Dedifferentiated amniotic fluid mesenchymal stem cell (primary cell): ENCODE results near the gene PRTFDC1.
A peak's percentile ranks its signal among the peaks of the same experiment; 100 is the strongest.
"Not testable (repeated sequence)": the region's sequence is repeated elsewhere in the genome, so short reads cannot be mapped to it uniquely, and the experiment has no call there.

Experiments used
- DNase-seq: peaks from one replicate; pipeline ENCODE4 v3.0.0-alpha.2; 2016; ENCODE audit errors: extremely low spot score

Gene PRTFDC1

DNA sequence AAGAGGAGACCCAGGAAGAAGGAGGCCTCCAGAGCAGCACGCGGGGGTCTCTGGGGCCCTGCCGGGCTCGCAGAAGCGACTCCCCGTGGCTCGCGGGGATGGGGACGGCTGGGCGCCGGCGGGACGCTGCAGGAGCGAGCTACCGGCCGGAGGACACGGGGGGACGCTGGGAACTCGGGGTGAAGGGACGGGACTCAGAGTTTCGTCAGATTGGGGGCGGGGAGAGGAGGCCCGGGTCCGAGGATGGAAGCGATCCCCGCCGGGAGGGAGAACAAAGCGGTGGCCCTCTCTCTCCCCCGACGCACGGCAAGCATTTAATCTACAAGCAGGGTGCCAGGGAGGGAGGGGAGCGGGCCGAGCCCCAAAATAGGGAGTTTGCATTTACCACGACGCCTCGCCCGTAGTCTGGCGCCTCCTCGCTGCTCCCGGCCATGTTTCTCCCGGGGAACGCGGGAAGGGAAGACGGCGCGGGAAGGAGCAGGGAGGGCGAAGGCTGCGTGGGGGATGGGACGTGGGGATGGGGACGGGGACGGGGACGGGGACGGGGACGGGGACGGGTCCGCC, at the start of gene PRTFDC1:
PRTFDC1 (minus strand) TSS at position 464 of the 564 bp plus-strand sequence; CDS start at position 433, 31 bp downstream.
- DNase-seq, result no peak

- no peak for DNase-seq
Observed at GRCh38 chr10:24998044-24998443, 45.6 kb upstream of the PRTFDC1 start.

GRCh38 chr10:24995072-24995471, 42.7 kb upstream of the PRTFDC1 start:
- no peak for DNase-seq

GRCh38 chr10:24993237-24993958, 41.0 kb upstream of the PRTFDC1 start:
- no peak for DNase-seq

DNA sequence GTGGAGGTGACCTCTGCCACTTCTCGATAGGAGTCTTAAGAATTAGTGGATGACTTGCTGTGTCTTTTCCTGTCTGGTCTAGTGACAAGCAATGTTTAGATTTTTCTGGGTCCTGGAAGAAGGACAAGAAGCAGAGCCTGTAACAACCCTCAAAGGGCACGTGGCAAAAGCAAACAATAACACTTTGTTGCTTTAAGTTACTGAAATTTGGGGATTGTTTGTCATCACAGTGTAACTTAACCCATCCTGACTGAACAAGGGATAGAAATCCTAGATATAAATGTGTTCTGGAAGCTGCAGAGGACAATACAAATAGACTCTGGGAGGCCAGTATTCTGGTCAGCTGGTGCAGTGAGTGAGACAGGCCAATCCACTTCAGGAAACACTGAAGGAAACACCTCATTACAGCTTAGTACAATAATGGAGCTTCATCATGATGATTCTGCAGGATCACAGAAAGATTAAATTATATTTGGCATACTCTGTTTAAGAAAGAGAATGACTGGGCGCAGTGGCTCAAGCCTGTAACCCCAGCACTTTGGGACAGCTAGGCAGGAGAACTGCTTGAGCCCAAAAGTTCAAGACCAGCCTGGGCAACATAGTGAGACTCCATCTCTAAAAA, 40.2 kb upstream of the PRTFDC1 start:
- DNase-seq, result no peak

DNA sequence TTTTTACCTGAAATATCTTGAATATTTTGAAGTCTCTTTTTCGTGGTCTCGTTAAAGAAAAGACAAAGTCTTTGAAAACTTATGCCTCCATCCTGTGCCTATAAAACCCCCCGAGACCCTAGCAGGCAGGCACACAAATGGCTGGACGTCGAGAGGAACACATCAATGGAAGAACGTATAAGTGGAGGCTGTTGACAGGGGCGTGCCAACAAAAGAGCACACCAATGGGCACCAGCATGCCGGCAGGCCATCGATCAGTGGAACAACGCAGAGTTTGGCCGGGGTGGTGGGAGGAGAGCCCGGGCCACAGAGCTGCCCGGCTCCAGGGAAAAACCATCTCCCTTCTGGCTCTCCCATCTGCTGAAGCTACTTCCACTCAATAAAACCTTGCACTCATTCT, 38.9 kb upstream of the PRTFDC1 start:
- no peak for DNase-seq

GRCh38 chr10:24989867-24990266, 37.5 kb upstream of the PRTFDC1 start:
- no peak for DNase-seq

DNA sequence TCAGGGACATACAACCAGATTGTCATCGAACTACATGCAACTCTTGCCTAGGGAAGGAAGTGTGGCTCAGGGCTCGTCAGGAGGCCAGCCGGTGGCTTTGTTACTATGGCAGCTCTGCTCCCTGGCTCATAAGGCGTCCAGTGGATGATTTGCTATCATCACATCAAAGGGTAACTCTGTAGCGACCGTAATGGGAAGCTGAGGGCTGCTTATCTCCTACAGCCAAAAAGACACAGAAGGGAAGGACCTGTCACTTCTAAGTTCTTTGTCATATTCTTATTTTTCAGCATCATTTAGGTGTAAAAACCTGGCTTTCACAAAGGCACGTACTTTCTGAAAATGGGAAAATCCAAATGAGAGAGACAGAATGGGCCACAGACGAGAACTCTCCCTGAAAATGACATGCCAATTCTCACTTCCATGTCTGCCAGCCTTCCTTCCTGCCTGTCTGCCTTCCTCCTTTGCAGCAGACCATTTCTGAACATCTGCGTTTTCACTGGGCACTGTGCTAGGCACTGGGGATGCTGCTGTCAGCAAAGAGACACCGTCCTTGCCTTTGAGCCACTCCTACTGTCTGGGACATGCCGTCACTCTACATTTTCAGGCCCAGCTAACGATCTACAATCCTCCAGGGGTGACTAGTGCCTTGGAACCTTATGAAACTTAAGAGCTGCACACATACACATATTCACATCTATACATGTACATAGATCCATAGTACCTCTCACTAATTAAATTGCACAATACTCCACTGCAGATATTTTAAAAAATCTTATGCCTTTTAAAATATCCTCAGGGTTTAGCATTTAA, 36.6 kb upstream of the PRTFDC1 start:
- no peak for DNase-seq

DNA sequence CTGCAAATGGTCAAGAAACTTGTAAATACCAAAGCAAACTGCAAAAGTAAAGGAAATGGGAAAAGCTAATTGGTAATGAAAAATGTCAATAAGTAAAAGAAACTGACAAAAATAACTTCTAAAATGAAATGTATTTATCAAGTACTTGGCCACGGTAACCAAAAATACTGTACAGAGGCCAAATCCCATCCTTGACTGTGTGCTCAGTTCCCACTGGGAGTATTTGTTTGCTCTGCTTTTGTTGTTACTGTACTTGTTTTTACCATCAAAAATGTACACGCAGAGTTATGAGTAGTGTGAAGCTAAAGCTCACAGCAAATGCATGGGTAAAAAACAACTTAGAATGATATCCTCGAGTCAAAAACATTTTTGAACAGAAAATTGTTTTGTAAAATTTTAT, 32.5 kb upstream of the PRTFDC1 start:
- DNase-seq, result no peak

DNA sequence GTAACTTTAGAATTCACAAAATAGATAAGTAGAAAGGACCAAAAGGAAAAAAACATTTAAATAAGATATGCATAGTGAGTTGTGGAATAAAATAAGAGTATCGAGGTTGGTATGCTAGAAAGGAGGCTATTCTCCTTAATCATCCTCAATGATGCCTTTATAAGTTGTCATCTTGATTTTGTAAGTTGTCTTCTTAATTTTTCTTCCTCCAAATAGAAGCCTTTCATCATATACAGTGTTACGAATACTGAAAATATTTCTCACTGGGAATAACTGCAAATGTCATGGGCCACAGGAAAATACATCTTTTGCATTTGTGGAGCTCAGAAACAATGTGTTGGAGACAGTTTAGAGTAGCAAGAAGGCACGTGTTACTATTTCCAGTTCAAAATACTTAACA, 31.5 kb upstream of the PRTFDC1 start:
- DNase-seq, result no peak

- no peak for DNase-seq
Observed at GRCh38 chr10:24983130-24983529, 30.7 kb upstream of the PRTFDC1 start.

DNA sequence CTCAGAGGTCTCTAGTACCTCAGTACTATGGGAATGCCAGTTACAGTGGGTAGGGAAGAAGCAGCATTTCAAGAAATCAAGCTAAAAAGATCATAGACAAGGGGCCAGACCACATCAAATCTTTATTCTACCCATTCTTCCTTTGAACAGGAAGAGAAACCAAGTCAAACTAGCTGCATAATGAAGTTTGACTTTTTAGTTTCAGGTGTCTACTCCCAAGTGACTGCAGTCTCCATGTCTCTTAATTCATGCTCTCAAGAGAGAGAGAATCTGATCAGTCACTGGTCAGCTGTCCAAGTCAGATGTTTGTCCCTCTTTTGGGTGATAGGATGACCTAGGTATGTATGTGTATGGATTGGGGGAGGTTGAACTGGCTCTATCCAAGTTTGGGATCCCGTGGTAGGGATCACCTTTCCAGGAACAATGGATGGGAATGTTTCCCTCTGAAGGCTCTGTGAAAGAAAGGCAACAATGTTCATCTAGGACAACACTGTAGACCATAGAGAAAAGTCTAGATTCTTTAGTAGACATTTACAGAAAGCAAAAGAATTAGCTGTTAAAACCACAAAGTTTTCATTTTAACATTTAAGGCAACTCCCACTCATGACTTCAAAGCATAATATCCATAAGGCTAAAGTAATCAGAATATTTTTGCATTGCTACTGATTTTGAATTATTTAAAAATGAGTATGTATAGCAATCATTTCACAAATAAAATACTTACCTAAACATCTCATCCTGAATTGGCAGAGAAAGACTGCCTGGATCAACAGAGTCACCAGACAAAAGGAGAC, 30.1 kb upstream of the PRTFDC1 start:
- no peak for DNase-seq

DNA sequence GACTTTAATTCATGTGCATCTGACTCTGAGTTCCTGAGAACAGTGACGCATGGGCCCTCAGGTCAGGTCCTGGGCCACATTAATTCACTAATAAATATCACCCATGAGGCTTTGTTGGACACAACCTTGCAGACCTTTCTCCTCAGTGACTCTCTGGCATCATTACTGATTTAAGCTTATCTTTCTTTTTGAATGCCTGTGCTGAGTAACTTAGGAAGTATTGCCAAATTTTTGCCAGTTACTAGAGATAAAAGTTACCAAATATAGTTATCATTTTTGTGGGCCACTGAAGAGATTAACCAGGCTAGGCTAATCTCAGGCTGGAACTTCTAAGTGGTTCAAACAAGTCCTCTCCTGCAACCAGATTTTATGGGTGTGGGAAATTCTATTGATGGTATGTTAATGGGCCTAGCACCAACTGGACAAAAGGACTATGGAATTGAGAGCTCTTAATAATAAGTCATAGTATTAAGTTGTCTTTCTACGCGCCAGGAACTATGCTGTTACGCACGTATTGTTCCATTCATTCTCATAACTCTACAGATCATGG, 28.8 kb upstream of the PRTFDC1 start:
- DNase-seq, result no peak

GRCh38 chr10:24979685-24980084, 27.3 kb upstream of the PRTFDC1 start:
- no peak for DNase-seq

DNA sequence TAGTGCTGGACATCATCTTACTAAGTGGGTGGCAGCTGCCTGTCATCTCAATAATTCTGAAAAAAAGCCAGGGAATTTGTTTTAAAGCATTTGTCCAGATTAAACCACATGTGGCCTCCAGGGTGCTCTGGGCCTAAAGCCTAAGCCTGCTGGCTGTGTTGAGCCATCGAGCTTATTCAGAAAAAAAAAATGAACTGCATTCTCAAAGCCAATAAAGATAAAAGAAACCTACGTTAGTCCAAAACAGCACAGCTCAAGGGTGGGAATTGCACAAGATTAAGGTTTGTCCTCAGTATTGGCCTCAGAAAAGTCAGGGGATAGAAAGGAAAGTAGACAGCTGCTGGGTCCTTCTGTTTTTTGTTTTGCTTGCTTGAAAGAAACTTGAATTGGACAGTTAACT, 22.6 kb upstream of the PRTFDC1 start:
- DNase-seq, result peak; percentile 81

DNA sequence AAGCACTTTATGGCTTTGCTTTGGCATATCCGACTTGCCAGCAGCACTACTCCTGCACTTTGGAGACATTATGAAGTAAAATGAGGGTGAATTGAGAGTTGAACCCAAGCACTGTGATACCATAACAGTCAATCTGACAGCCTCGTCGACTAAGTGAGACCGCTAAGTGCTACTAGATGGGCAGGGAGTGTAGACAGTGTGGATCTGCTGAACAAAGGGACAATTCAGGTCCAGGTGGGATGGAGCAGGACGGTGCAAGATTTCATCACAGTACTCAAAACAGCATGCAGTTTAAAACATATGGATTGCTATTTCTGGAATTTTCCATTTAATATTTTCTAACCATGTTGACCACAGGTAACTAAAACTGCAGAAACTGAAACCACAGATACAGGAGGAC, 20.8 kb upstream of the PRTFDC1 start:
- DNase-seq, result no peak

DNA sequence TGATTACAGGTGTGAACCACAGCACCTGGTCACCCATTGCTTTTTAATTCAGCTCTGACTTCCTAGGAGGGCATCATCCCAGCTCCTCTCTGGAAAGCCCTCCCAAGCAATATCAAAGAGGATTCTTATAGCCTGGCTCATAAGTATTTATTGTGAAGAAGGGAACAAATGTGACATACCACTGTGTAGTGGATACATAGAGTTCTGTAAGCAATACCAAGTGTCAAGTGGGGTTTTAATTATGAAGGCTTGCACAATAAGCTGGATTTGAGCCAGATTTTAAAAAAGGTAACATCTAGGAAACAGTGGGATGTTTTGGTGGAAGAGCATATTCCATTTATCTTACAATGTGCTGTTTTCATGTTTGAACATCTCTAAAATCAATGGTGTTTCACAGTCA, 19.0 kb upstream of the PRTFDC1 start:
- no peak for DNase-seq

DNA sequence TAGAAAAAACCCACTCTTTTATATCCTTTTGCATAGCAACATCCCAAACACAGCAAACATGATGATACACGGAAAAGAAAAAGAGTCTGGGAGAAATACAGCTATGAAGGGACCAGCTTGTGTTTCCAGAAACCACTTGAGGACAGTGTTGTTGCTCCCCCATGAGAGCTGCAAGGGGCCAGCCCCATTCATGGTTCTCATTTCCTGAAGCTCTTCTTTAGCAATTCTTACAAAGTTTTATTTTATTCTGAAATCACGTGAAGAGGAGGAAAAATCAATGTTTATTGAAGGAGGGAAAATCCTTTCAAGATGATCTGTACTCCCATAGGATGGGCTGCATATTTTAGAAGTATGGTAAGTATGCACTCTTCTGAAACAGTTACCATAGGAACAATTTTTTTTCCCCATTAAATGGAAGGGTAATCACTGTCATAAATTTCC, 17.5 kb upstream of the PRTFDC1 start:
- no peak for DNase-seq

GRCh38 chr10:24968951-24969350, 16.5 kb upstream of the PRTFDC1 start:
- not testable (repeated sequence) for DNase-seq

DNA sequence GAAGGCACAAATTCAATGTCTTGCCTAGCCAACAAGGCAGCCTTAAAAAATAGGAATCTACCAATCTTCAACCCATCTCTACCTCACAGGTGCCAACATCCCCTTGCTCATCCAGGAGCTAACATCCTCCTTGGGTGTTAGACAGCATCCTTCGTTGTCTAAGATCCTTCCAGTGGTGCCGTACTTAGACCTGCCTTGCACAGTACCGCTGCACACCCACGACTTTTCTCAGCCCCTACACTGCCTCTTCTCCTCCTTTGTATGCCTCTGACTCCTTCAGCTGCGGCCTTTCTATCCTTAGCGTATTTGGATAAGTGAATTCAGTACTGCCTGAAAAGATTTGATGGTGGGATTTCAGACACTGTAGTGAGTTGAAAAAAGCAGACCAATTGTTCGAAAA, 15.9 kb upstream of the PRTFDC1 start:
- DNase-seq, result no peak

- no peak for DNase-seq
Observed at GRCh38 chr10:24966962-24967481, 14.6 kb upstream of the PRTFDC1 start.
